Measurements from ENCODE around the gene MRFAP1L1. TPM values are rescaled to one million over a fixed set of nuclear protein-coding genes. Genes with fewer than 3 reads are reported as not detected.

The MRFAP1L1 gene
- polyA plus RNA-seq, 3 donors, result 7.6 to 19.1 (median 13.8) TPM

GRCh38 chr4:6716018-6716911 lies 6.6 kb upstream of the MRFAP1L1 start, which contains the start of gene BLOC1S4:
Gene BLOC1S4 (plus strand): TSS chr4:6716174. CDS start chr4:6716210, 36 bp downstream.
- Mint-ChIP-seq H3K27ac (peak within 1 kb of the TSS; percentile 85 to 94 (median 89)), H3K9me3 (peaks cover 0 to 5% (median 0%) of the 10 kb centered on the region in 7 donors), H3K4me3 (peak within 1 kb of the TSS; percentile 91 to 96), H3K4me1 (peaks cover 26% of the 10 kb centered on the region), H3K36me3 (peaks cover 4 to 5% of the 10 kb centered on the region in 2 donors), H3K27me3 (ENCODE audit: low read depth in 3 of 3) (peaks cover 2 to 8% (median 3%) of the 10 kb centered on the region in 3 donors)
- peaks cover 23 to 37% of the 10 kb centered on the region in 2 donors for H3K4me1 ChIP-seq (ENCODE audit: control insufficient read depth in 1 of 2, insufficient read depth in 2 of 2, low read length in 2 of 2)
- H3K79me2 ChIP-seq (ENCODE audit: insufficient read depth, low read length), result peaks cover 18% of the 10 kb centered on the region
- H4K20me1 ChIP-seq (ENCODE audit: insufficient read depth, low read length), result peaks cover 10% of the 10 kb centered on the region
- intact Hi-C loops (cut with micrococcal nuclease), result loop anchor here (2.0 to 10.0 kb wide), 6 partner anchors 66 to 356 kb away; partner anchors contain the start of genes MRFAP1 (in 2 of the 2), KIAA0232 (in 1 of the 2) and TADA2B (in 1 of the 2)
- H3K4me3 ChIP-seq (replicated peaks in 1 of 3; ENCODE audit: low read depth in 2 of 3, low read length in 3 of 3), result peak within 1 kb of the TSS; percentile 69 to 81 (median 76)
- TF ChIP-seq CTCF (IDR thresholded peaks at IDR 0.05), result peak; percentile 32
- H3K4me2 ChIP-seq (replicated peaks; ENCODE audit: extremely low read depth, low read length, poor library complexity, severe bottlenecking), result peak within 1 kb of the TSS; percentile 80
- no peaks in the 10 kb centered on the region for H3K27me3 ChIP-seq (ENCODE audit: control insufficient read depth in 2 of 2, insufficient read depth in 2 of 2, low read length in 2 of 2)
- H3K27ac ChIP-seq (ENCODE audit: low read depth in 1 of 2, low read length in 2 of 2), result peak within 1 kb of the TSS; percentile 70 to 87
- H3K36me3 ChIP-seq (replicated peaks in 1 of 2; ENCODE audit: control insufficient read depth in 1 of 2, insufficient read depth in 2 of 2, low read length in 2 of 2), result no peaks in the 10 kb centered on the region
- H3K9me3 ChIP-seq (replicated peaks in 1 of 2; ENCODE audit: control insufficient read depth in 1 of 2, insufficient read depth in 1 of 2, low read length in 2 of 2), result no peaks in the 10 kb centered on the region
- under 1% methylated on average over 107 of the region's 109 CpGs for WGBS (ENCODE audit: insufficient coverage)
- peak; percentile 77 to 90 (median 87) for DNase-seq
- peak within 1 kb of the TSS; percentile 86 for H2AFZ ChIP-seq (ENCODE audit: insufficient read depth, low read depth, low read length, poor library complexity, severe bottlenecking)
- peak within 1 kb of the TSS; percentile 79 for H3K9ac ChIP-seq (ENCODE audit: insufficient read depth, low read length, poor library complexity, severe bottlenecking)

- no peak for DNase-seq
- Histone ChIP-seq H3K36me3 (replicated peaks in 1 of 2; ENCODE audit: control insufficient read depth in 1 of 2, insufficient read depth in 2 of 2, low read length in 2 of 2) (no peaks in the 10 kb centered on the region), H3K27me3 (ENCODE audit: control insufficient read depth in 2 of 2, insufficient read depth in 2 of 2, low read length in 2 of 2) (no peaks in the 10 kb centered on the region), H3K4me3 (replicated peaks in 1 of 3; ENCODE audit: low read depth in 2 of 3, low read length in 3 of 3) (peak overlapping the region; percentile 69 to 81 (median 76)), H3K4me2 (replicated peaks; ENCODE audit: extremely low read depth, low read length, poor library complexity, severe bottlenecking) (peak overlapping the region; percentile 80), H3K9me3 (replicated peaks in 1 of 2; ENCODE audit: control insufficient read depth in 1 of 2, insufficient read depth in 1 of 2, low read length in 2 of 2) (no peaks in the 10 kb centered on the region), H3K9ac (ENCODE audit: insufficient read depth, low read length, poor library complexity, severe bottlenecking) (peak overlapping the region; percentile 79), H3K4me1 (ENCODE audit: control insufficient read depth in 1 of 2, insufficient read depth in 2 of 2, low read length in 2 of 2) (peaks cover 26 to 41% of the 10 kb centered on the region in 2 donors), H3K27ac (ENCODE audit: low read depth in 1 of 2, low read length in 2 of 2) (peak overlapping the region in 1 of 2 donors; percentile 87), H3K79me2 (ENCODE audit: insufficient read depth, low read length) (peaks cover 18% of the 10 kb centered on the region), H2AFZ (ENCODE audit: insufficient read depth, low read depth, low read length, poor library complexity, severe bottlenecking) (peak overlapping the region; percentile 86), H4K20me1 (ENCODE audit: insufficient read depth, low read length) (peaks cover 10% of the 10 kb centered on the region)
- 13% methylated on average over 6 of the region's 9 CpGs for WGBS (ENCODE audit: insufficient coverage)
- TF ChIP-seq CTCF (IDR thresholded peaks at IDR 0.05), result no peak
- Mint-ChIP-seq H3K36me3 (peaks cover 4 to 5% of the 10 kb centered on the region in 2 donors), H3K27ac (peak overlapping the region; percentile 85 to 94 (median 89)), H3K4me1 (peaks cover 32% of the 10 kb centered on the region), H3K4me3 (peak overlapping the region; percentile 91 to 96), H3K9me3 (peaks cover 0 to 8% (median 0%) of the 10 kb centered on the region in 7 donors), H3K27me3 (ENCODE audit: low read depth in 3 of 3) (peaks cover 2 to 4% (median 3%) of the 10 kb centered on the region in 3 donors)
- intact Hi-C loops (cut with micrococcal nuclease), result loop anchor here (2.0 to 10.0 kb wide), 6 partner anchors 67 to 357 kb away; partner anchors contain the start of genes MRFAP1 (in 2 of the 2), KIAA0232 (in 1 of the 2) and TADA2B (in 1 of the 2)
Observed at GRCh38 chr4:6715704-6716017, 6.0 kb upstream of the MRFAP1L1 start.
